Measurements from ENCODE around the gene TBC1D21. TPM values are rescaled to one million over a fixed set of nuclear protein-coding genes. Genes with fewer than 3 reads are reported as not detected.

TBC1D21 gene
- total and polyA plus RNA-seq, 9 donors: not detected

DNA sequence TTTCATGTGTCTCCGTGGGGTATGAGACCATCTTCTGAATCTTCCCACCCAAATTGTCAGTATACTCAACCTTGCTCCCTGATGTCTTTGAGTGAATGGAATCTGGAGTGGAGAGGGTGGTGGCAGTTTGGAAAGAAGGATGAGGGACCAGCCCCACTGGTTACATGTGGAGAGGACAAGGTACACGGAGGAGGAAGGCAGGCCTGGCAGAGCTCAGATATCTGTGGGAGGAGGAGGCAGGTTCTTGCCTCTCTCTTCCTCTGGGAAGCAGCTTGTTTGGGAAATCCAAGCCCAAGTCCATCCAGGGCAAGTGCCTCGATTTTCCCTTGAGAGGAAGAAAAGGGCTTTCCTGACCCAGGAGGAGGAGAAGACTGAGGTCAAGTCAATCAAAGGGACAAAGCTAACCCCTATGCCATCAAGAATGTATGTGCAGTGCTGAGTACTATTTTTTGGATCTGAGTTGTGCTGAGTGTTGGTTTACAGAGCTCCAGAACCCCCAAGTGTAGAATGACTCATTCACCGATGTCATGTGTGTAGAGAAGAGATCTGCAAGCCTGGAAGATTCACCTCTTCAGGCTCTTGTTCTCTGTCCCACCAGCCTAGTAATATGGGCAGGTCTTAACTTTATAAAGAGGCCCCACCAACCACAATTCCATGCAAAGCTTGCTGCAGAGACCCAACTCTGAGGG is 33.1 kb downstream of the TBC1D21 start:
- no peak for DNase-seq
- H3K4me3 ChIP-seq: no peak overlapping the region
- no peak overlapping the region for H3K27ac ChIP-seq
- H3K9me3 ChIP-seq: no peaks in the 10 kb centered on the region
- H3K4me1 ChIP-seq (ENCODE audit: insufficient read depth): no peaks in the 10 kb centered on the region
- intact Hi-C loops (cut with DNase I): loop anchor here in 2 of 4 donors (5.0 to 10.0 kb wide), 4 partner anchors 199 to 342 kb away; no protein-coding TSS in a partner anchor
- H3K27me3 ChIP-seq: no peaks in the 10 kb centered on the region
- H3K36me3 ChIP-seq: no peaks in the 10 kb centered on the region
- TF ChIP-seq EP300 (IDR thresholded peaks at IDR 0.05): no peak
- TF ChIP-seq POLR2A (IDR thresholded peaks at IDR 0.05): no peak
- no peak for TF ChIP-seq CTCF (IDR thresholded peaks at IDR 0.05)
- WGBS, 3 donors: 67 to 76% (median 74%) methylated on average over 4 of the region's 4 CpGs

GRCh38 chr15:73907035-73907408 is 33.7 kb downstream of the TBC1D21 start:
- 83 to 84% (median 83%) methylated on average over 2 of the region's 2 CpGs for WGBS, 3 donors
- H3K27me3 ChIP-seq: no peaks in the 10 kb centered on the region
- TF ChIP-seq CTCF (IDR thresholded peaks at IDR 0.05) (no peak), EP300 (IDR thresholded peaks at IDR 0.05) (no peak), POLR2A (IDR thresholded peaks at IDR 0.05) (no peak)
- intact Hi-C loops (cut with DNase I): loop anchor here in 2 of 4 donors (5.0 to 10.0 kb wide), 4 partner anchors 200 to 342 kb away; no protein-coding TSS in a partner anchor
- no peaks in the 10 kb centered on the region for H3K4me1 ChIP-seq (ENCODE audit: insufficient read depth)
- H3K27ac ChIP-seq: no peak overlapping the region
- H3K36me3 ChIP-seq: no peaks in the 10 kb centered on the region
- H3K4me3 ChIP-seq: no peak overlapping the region
- no peaks in the 10 kb centered on the region for H3K9me3 ChIP-seq
- no peak for DNase-seq

DNA sequence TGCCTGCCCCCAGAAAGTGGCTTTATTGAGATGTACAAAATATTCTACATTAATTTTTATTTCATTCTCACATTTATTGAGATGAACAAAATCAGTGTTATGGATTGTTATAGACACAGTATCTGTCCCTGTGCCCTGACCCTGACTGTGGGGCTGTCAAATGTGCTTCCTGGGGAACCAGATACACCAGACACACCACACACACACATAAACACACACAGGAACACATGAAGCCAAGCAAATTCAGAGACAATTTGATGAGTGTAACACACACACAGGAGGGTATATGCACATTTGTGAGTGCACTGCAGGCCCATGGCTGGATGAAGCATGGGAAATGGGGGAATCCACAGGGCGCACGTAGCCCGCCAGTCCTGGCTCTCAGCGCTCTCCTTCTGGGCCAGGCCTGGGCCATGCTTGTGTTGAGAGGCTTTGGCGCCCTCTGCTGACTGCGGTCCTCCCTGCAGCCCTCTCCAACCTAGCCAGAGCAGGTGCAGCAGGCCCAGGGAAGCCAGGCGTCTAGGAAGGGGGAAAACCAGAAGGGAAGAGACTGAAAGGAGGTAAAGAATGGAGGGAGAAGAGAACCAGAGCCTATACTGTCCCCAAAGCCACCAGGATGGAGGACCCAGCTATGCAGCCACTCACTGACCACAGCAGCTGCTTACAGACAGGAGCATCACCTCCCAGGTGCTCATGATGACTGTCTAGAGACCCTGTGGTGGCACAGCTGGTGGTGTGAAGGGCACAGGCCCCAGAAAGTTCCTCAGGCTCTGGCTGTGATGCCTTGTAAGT is 34.9 kb downstream of the TBC1D21 start:
- H3K27ac ChIP-seq: no peak overlapping the region
- H3K27me3 ChIP-seq: no peaks in the 10 kb centered on the region
- 10 to 12% (median 10%) methylated on average over 7 of the region's 7 CpGs for WGBS, 3 donors
- intact Hi-C loops (cut with DNase I): loop anchor here in 2 of 4 donors (5.0 to 10.0 kb wide), 4 partner anchors 201 to 343 kb away; no protein-coding TSS in a partner anchor
- H3K4me3 ChIP-seq: no peak overlapping the region
- H3K36me3 ChIP-seq: no peaks in the 10 kb centered on the region
- peak; percentile 79 to 92 (median 86) for DNase-seq
- H3K4me1 ChIP-seq (ENCODE audit: insufficient read depth): no peaks in the 10 kb centered on the region
- TF ChIP-seq CTCF (IDR thresholded peaks at IDR 0.05) (peak; percentile 78 to 92 (median 79)), POLR2A (IDR thresholded peaks at IDR 0.05) (no peak), EP300 (IDR thresholded peaks at IDR 0.05) (no peak)
- no peaks in the 10 kb centered on the region for H3K9me3 ChIP-seq

DNA sequence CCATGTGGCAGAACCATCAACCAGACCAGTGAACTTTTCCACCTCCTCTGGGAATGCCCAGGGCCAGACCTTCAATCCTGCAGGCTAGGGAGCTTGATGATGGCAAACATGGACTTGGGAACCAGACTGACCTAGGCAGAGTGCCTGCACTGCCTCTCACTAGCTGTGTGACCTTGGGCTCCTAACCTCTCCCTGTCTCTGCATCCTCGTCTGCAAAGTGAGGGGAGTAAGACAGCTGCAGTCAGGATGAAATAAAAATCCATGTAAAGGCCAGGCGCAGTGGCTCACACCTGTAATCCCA is 35.4 kb downstream of the TBC1D21 start:
- TF ChIP-seq EP300 (IDR thresholded peaks at IDR 0.05) (no peak), CTCF (IDR thresholded peaks at IDR 0.05) (no peak), POLR2A (IDR thresholded peaks at IDR 0.05) (no peak)
- Histone ChIP-seq H3K9me3 (no peaks in the 10 kb centered on the region), H3K27ac (no peak overlapping the region), H3K36me3 (no peaks in the 10 kb centered on the region), H3K4me3 (no peak overlapping the region), H3K4me1 (ENCODE audit: insufficient read depth) (no peaks in the 10 kb centered on the region), H3K27me3 (no peaks in the 10 kb centered on the region)
- 90 to 94% (median 91%) methylated on average over 2 of the region's 2 CpGs for WGBS, 3 donors
- DNase-seq: no peak
- intact Hi-C loops (cut with DNase I): loop anchor here in 2 of 4 donors (5.0 to 10.0 kb wide), 4 partner anchors 201 to 344 kb away; no protein-coding TSS in a partner anchor

Data from ovary (tissue), 9 donors.